GM19397 (cell line): Measurements from ENCODE around the gene HPSE2.
"Not testable (repeated sequence)": the region's sequence is repeated elsewhere in the genome, so short reads cannot be mapped to it uniquely, and the experiment has no call there.

Experiments
- ATAC-seq: cut with Tn5 transposase; IDR thresholded peaks from one replicate; pipeline ENCODE4 v1.9.1; 2021; ENCODE audit warnings: mild to moderate bottlenecking, moderate library complexity; ENCODE audit not compliant: unreplicated experiment

Gene HPSE2

GRCh38 chr10:98577168-98577567, 658.5 kb downstream of the HPSE2 start:
- no peak for ATAC-seq

GRCh38 chr10:98576096-98576495, 659.6 kb downstream of the HPSE2 start:
- no peak for ATAC-seq

GRCh38 chr10:98572594-98572993, 663.1 kb downstream of the HPSE2 start:
- no peak for ATAC-seq

- no peak for ATAC-seq
Observed at GRCh38 chr10:98570834-98571233, 664.8 kb downstream of the HPSE2 start.

GRCh38 chr10:98569853-98570252, 665.8 kb downstream of the HPSE2 start:
- ATAC-seq = no peak

GRCh38 chr10:98568551-98568950, 667.1 kb downstream of the HPSE2 start:
- ATAC-seq = no peak

DNA sequence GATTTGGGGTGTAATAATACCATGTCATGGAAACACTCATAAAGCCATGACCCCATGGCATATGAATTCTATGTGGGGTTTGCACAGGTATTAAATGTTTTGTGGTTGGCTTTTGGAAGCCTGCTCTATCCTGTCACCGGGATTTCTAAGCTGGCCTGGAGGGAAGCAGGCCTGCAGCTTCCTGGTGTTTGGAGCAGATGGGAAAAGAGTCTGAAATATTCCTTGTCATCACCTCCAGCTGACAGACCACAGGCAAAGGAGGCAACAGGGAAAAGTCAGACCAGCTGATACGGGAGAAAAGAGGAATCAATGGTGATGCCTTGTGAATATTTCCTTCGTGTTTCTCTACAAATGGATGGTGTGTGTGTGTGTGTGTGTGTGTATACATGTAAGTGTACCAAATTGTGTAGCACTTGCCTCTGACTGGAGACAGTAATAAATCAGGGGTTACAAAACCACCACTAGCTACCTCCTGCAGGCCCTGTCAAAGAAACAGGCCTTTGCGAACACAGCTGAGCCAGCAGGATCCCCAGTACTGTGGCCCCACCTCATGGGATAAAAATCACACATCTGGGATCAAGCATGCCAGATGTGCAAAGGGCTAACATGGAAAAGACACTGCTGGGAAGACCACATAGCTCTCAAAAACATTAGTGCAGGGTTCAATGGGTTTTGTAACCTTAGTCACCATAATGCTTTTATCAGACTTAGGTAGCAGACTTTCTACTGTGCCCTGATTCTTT, 668.1 kb downstream of the HPSE2 start:
- no peak for ATAC-seq

GRCh38 chr10:98563811-98564210, 671.8 kb downstream of the HPSE2 start:
- ATAC-seq = no peak

- ATAC-seq = no peak
Observed at GRCh38 chr10:98560565-98560964, 675.1 kb downstream of the HPSE2 start.

- no peak for ATAC-seq
Observed at GRCh38 chr10:98556061-98556460, 679.6 kb downstream of the HPSE2 start.

- ATAC-seq = no peak
Observed at GRCh38 chr10:98555021-98555619, 680.5 kb downstream of the HPSE2 start.

DNA sequence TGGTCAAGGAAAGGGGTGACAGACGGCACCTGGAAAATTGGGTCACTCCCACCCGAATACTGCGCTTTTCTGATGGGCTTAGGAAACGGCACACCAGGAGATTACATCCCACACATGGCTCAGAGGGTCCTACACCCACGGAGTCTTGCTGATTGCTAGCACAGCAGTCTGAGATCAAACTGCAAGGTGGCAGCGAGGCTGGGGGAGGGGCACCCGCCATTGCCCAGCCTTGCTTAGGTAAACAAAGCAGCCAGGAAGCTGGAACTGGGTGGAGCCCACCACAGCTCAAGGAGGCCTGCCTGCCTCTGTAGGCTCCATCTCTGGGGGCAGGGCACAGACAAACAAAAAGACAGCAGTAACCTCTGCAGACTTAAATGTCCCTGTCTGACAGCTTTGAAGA, 694.1 kb downstream of the HPSE2 start:
- not testable (repeated sequence) for ATAC-seq

DNA sequence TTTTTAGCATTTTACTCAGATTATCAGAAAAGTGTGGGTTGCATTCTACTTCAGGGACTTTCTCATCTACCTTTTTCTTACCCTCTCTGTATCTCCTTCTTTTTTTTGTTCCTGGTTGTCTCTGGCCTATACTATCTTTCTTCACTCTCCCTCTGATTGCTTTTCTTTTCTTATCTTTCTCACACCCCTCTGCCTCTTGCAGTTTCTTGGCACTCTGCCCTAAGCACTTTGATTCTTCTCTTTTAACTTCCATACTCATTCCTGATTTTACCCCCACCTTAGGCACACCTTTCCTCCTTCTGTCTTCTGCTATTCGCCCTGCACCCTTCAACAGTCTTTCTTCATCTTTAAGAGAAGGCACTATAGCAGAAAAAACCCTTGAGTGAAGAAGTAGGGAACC, 696.1 kb downstream of the HPSE2 start:
- no peak for ATAC-seq

DNA sequence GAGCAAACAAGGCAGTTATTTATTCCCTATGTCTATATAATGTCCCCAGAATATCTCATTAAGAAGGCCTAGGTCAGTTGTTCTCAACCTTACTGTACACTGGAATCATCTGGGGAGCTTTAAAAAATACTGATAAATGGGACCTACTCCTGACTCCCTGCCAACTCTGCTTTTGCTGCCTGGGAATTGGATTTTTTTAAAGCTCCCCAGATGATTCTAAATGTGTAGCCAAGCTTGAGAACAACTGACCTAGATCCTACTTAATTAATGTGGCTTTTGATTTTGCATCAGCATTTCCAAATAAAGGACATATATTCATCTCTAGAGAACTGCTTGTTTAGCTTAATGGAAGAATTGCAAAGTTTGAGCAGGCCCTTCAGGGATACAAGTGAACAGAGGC, 697.2 kb downstream of the HPSE2 start:
- ATAC-seq = no peak

DNA sequence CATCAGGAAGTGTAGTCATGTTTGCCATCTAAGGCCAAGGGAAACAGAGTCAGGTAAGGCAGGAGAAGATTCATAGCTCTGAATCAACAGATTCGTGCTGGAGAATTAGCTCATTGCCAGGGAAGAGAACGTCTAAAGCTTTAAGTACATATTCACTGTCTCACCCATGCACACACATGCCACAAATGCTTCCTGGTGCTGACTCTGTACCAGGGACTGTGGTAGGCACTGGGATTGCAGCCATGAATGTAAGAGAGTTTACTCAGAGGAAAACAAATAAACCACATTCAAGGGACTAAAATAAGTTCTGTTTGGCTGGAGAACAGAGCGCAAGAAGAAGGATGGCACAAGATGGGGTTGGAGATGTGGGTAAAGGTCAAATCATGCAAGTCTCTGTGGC, 699.1 kb downstream of the HPSE2 start:
- ATAC-seq = no peak

DNA sequence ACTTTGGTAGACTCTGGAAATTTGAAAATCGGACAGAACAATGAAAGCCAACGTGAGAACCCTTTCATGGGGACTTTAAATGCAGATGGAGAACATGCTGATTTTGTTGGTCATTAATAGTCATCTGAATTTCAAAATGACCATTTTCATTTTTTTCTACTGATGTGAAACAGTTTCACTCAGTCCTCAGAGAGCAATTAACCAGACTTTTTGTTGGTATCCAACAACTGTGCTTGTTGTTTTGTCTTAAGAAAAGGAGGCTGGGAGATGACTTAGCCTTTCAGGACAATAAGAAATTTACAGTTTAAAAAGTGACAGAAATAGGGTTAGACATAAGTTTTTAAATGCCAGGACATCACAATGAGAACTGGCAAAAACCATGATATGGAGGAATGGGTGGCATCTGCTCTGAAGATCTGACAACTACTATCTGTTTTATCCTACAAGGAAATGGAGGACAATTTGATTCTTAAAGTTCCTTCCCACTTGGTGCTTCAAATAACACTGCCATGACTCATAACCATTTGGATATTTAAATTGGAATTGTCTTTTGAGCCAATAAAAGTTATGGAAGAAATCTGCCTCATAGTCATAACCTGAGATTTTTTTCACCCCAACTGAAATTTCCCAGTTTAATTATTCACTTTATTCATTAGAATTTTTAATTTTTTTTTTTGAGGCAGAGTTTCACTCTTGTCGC, 701.8 kb downstream of the HPSE2 start:
- ATAC-seq = no peak

- no peak for ATAC-seq
Observed at GRCh38 chr10:98533241-98533640, 702.4 kb downstream of the HPSE2 start.

DNA sequence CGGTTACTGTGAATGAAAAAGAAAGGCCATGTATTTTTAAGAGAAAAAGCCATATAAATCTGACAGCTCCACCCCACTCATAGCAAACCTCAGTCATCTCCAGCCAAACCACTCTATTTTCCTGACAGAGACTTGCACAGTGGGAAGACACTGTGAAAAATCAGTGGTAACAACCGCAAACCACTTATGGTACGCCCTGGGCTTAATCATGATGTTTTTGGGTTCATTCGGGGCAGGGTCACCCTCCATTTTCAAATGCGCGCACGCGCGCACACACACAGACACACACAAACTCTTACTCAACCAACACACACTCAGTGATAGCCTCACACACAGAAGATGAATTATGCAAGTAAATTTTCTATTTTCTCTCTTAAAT, 706.9 kb downstream of the HPSE2 start:
- no peak for ATAC-seq

DNA sequence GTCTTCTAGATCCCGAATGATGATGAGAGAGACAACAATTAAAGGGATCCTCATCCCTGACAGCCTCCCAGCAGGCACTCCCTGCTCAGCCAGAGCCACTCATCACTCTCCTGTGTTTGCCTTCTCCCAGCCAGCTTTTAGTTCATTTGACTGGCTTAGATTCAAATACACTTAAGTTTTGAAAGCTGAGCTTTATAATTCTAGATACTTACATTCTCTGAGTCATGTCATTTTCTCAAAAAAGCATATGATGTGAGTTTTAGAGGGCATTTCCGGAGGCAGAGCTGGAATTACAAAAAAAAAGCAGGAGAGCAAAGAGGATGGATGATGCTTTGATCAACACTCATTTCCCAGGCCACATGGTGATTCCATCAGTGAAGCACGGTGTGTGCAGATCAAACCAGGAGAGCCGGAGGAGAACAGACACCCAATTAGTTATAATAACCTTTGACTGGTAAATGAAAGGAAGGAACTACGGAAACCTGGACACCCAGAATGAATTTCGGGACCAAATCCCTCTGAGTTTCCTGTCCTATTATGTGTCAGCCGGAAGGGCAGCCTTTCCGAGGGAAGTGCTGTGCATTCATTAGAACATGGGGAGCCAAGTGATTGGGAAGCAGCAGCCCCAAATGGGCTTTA, 707.4 kb downstream of the HPSE2 start:
- ATAC-seq = no peak

- no peak for ATAC-seq
Observed at GRCh38 chr10:98525969-98526368, 709.7 kb downstream of the HPSE2 start.

DNA sequence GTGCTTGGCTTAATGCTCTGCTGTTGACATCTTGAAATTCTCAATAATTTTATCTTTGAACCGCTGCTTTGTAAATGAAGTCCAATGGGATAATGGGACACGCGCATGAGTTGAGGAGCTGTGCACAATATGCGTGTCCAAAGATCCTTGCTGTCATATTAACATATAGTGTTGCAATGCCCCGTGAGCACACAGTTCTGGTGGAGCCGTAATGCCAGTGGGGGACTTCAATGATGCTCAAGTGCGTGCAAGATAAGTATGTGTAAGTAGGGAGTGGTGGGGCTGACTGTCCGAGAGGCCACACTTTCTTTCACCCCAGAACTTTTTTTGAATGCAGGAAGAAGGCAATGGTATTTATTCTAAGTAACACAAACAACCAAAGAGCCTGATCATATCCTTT, 711.5 kb downstream of the HPSE2 start:
- ATAC-seq = no peak

DNA sequence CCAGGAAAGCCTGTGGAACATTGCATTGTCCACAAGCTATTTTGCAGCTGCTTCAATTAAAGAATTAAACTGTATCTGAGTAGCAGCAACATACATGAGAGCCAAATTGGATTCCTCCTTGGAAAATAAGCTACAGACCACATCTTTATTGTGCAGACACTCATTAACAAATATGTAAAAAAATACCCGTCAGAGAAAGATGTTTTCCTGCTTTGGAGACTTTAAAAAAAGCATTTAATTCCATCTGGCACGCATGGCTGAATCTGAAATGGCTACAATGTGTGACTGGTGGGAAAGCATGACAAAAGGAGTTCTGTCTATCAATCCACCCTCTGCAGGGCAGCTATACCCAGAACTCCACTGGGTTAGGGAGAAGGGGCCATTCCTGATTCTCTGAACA, 715.8 kb downstream of the HPSE2 start:
- ATAC-seq = no peak
